ENCODE measurements around the gene TPST2. TPM values are rescaled to one million over a fixed set of nuclear protein-coding genes. Genes with fewer than 3 reads are reported as not detected.

TPST2 gene
- total and polyA plus RNA-seq, 2 donors (not counting 3 experiments of a cell fraction or from before 2014, with no cell fraction given), result 49.4 to 121 TPM

- no peak for FAIRE-seq
Measured at GRCh38 chr22:26619510-26619909, 29.6 kb upstream of the TPST2 start.

More at GRCh38 chr22:26619510-26619909, 29.6 kb upstream of the TPST2 start:
- H3K4me2 ChIP-seq (ENCODE audit: insufficient read depth, low read length), result no peak overlapping the region
- H3K36me3 ChIP-seq (ENCODE audit: control insufficient read depth in 2 of 2, extremely low read depth in 1 of 2, insufficient read depth in 2 of 2, low read length in 2 of 2), result no peaks in the 10 kb centered on the region
- no peaks in the 10 kb centered on the region for H3K9me3 ChIP-seq (replicated peaks; ENCODE audit: control insufficient read depth, insufficient read depth, low read length)
- dilution Hi-C loops (cut with MboI; ENCODE audit: extremely low pct_ligation_motif_present, low sequenced_read_pairs), result no loop called here
- H2AFZ ChIP-seq (ENCODE audit: low read depth, low read length), result no peak overlapping the region
- H3K79me2 ChIP-seq (ENCODE audit: control insufficient read depth, insufficient read depth, low read length), result no peaks in the 10 kb centered on the region
- H3K4me1 ChIP-seq (ENCODE audit: control insufficient read depth, extremely low read depth, insufficient read depth, low read length), result no peaks in the 10 kb centered on the region
- no peaks in the 10 kb centered on the region for H4K20me1 ChIP-seq (replicated peaks; ENCODE audit: control insufficient read depth, extremely low read depth, insufficient read depth, low read length)
- H3K27me3 ChIP-seq (ENCODE audit: control insufficient read depth in 2 of 2, insufficient read depth in 2 of 2, low read length in 2 of 2), result peaks cover 0 to 5% of the 10 kb centered on the region in 2 experiments
- no peak overlapping the region for H3K9ac ChIP-seq (replicated peaks; ENCODE audit: extremely low read depth, insufficient read depth, low read length)
- ChIA-PET CTCF (no interaction called here), POLR2A (no interaction called here)
- no TSS peak for BruUV-seq (replicated peaks)
- intact Hi-C loops (cut with micrococcal nuclease), result no loop called here
- TF ChIP-seq EZH2 (IDR thresholded peaks at IDR 0.05; ENCODE audit: borderline replicate concordance, low read depth, low read length, severe bottlenecking) (no peak), FOS (IDR thresholded peaks at IDR 0.05; ENCODE audit: borderline replicate concordance, insufficient read depth, low read length) (no peak), CTCF (IDR thresholded peaks at IDR 0.05; ENCODE audit: extremely low read depth in 1 of 2, insufficient read depth in 1 of 2, low read depth in 1 of 2, low read length in 2 of 2) (no peak), MYC (IDR thresholded peaks at IDR 0.05; ENCODE audit: low read depth, low read length) (no peak), GATA2 (IDR thresholded peaks at IDR 0.05; ENCODE audit: insufficient read depth, insufficient read length, low read depth, low read length) (no peak), JUN (IDR thresholded peaks at IDR 0.05; ENCODE audit: borderline replicate concordance, insufficient read depth, insufficient read length, low read depth) (no peak), MAX (IDR thresholded peaks at IDR 0.05; ENCODE audit: insufficient read depth, insufficient read length) (no peak), POLR2AphosphoS5 (IDR thresholded peaks at IDR 0.05; ENCODE audit: insufficient read depth, low read depth, low read length) (no peak), POLR2A (IDR thresholded peaks at IDR 0.05; ENCODE audit: low read depth, low read length) (no peak)
- H3K9me1 ChIP-seq (replicated peaks; ENCODE audit: control insufficient read depth, extremely low read depth, insufficient read depth, low read length), result no peaks in the 10 kb centered on the region
- no peak overlapping the region for H3K4me3 ChIP-seq (replicated peaks in 1 of 3; ENCODE audit: insufficient read depth in 1 of 3, low read depth in 1 of 3, low read length in 3 of 3)
- no peak overlapping the region for H3K27ac ChIP-seq (ENCODE audit: insufficient read depth, low read depth, low read length)
- DNase-seq (ENCODE audit: low read depth, low spot score), result no peak
